B cell (primary cell): ENCODE measurements around the gene SIRPG. TPM values are rescaled to one million over a fixed set of nuclear protein-coding genes. Genes with fewer than 3 reads are reported as not detected.

Experiments used
- ATAC-seq: fragments of 200-7000 bp; cut with Tn5 transposase; one replicate; pipeline ENCODE4 v1.10.0; 2021; ENCODE audit warnings: low read depth, mild to moderate bottlenecking, moderate number of reproducible peaks, moderate library complexity
- CTCF ChIA-PET: fragments of 350-600 bp; sonication (Branson Sonifier 250); formaldehyde crosslinking; loops from one replicate; lab custom pipeline; 2021; ENCODE audit warnings: antibody characterized with exemption, inconsistent platforms; lab: Charles Lee
- POLR2A ChIA-PET: fragments of 350-600 bp; sonication (Branson Sonifier 250); formaldehyde crosslinking; loops from one replicate; lab custom pipeline; 2021; ENCODE audit warnings: antibody characterized with exemption; lab: Charles Lee
- DNase-seq: peaks from one replicate; pipeline ENCODE4 v3.0.0; 2013
- H2AFZ ChIP-seq: 2 replicates; pipeline ENCODE4 v1.6.1; 2012; ENCODE audit warnings: mild to moderate bottlenecking, low read depth, low read length; ENCODE audit not compliant: insufficient read depth, poor library complexity, severe bottlenecking
- H3K27ac ChIP-seq, 2 donors: 1 replicate in 1 of 2; 2 replicates in 1 of 2; pipeline ENCODE4 v1.5.1; 2012 to 2013; ENCODE audit warnings: low read length in 2 of 2, mild to moderate bottlenecking in 2 of 2, moderate library complexity in 1 of 2
- H3K27me3 ChIP-seq, 4 experiments: fragments of 200-600 bp in 1 of 4; sonication (generic) in 1 of 4; replicated peaks in 1 of 4; 1 replicate in 2 of 4; 2 replicates in 2 of 4; pipeline versions ENCODE4 v1.6.1 to v1.7.0; 2013 to 2016; ENCODE audit warnings: low read length in 3 of 4, mild to moderate bottlenecking in 2 of 4, mixed read lengths in 1 of 4, moderate library complexity in 1 of 4; ENCODE audit not compliant: insufficient read depth in 4 of 4, control insufficient read depth in 3 of 4; ENCODE audit errors: control extremely low read depth in 1 of 4
- H3K36me3 ChIP-seq, 2 experiments: replicated peaks in 1 of 2; 1 replicate in 1 of 2; 2 replicates in 1 of 2; pipeline versions ENCODE4 v1.6.1 to v1.7.1; 2013; ENCODE audit warnings: low read length in 1 of 2; ENCODE audit not compliant: insufficient read depth in 2 of 2, control insufficient read depth in 1 of 2; ENCODE audit errors: control extremely low read depth in 1 of 2, extremely low read depth in 1 of 2
- H3K4me1 ChIP-seq, 2 donors: fragments of 200-600 bp in 1 of 2; sonication (generic) in 1 of 2; 1 replicate in 1 of 2; 2 replicates in 1 of 2; pipeline versions ENCODE4 v1.5.1 to v1.6.1; 2013 to 2017; ENCODE audit warnings: low read length in 2 of 2; ENCODE audit not compliant: control insufficient read depth in 2 of 2, insufficient read depth in 2 of 2
- H3K4me2 ChIP-seq: replicated peaks from 2 replicates; pipeline ENCODE3; 2012; ENCODE audit warnings: mild to moderate bottlenecking, low read depth, low read length; ENCODE audit not compliant: poor library complexity, severe bottlenecking
- H3K4me3 ChIP-seq, 5 experiments: fragments of 200-600 bp in 1 of 5; sonication (generic) in 1 of 5; 1 replicate in 3 of 5; 2 replicates in 2 of 5; pipeline versions ENCODE4 v1.5.1 to v1.7.0; 2011 to 2016; ENCODE audit warnings: low read length in 4 of 5, mild to moderate bottlenecking in 4 of 5, low read depth in 2 of 5, control low read depth in 1 of 5, moderate library complexity in 1 of 5; ENCODE audit not compliant: insufficient read depth in 1 of 5; ENCODE audit errors: control extremely low read depth in 1 of 5, extremely low read depth in 1 of 5
- H3K79me2 ChIP-seq: fragments of 200-600 bp; sonication (generic); one replicate; pipeline ENCODE4 v1.6.0; 2016; ENCODE audit warnings: low read length; ENCODE audit not compliant: control insufficient read depth, insufficient read depth
- H3K9ac ChIP-seq: fragments of 200-600 bp; sonication (generic); 2 replicates; pipeline ENCODE4 v1.6.1; 2017; ENCODE audit warnings: mild to moderate bottlenecking, low read length, moderate library complexity
- H3K9me3 ChIP-seq, 3 donors: one replicate each; pipeline versions ENCODE4 v1.6.1 to v1.7.1; 2013; ENCODE audit warnings: low read length in 2 of 3; ENCODE audit not compliant: control insufficient read depth in 2 of 3, insufficient read depth in 1 of 3; ENCODE audit errors: control extremely low read depth in 1 of 3
- H4K20me1 ChIP-seq: 2 replicates; pipeline ENCODE4 v1.6.0; 2012; ENCODE audit warnings: mild to moderate bottlenecking, low read length; ENCODE audit not compliant: insufficient read depth, control insufficient read depth, poor library complexity, severe bottlenecking
- H3K27ac Mint-ChIP-seq: one replicate; pipeline ENCODE4 v1.8.0; 2021; ENCODE audit warnings: mixed read lengths
- H3K27me3 Mint-ChIP-seq: one replicate; pipeline ENCODE4 v1.8.0; 2021; ENCODE audit warnings: mixed read lengths
- H3K4me1 Mint-ChIP-seq: one replicate; pipeline ENCODE4 v1.8.0; 2021; ENCODE audit warnings: mixed read lengths
- H3K4me3 Mint-ChIP-seq: one replicate; pipeline ENCODE4 v1.8.0; 2021; ENCODE audit warnings: mixed read lengths
- H3K9me3 Mint-ChIP-seq: one replicate; pipeline ENCODE4 v1.8.0; 2022; ENCODE audit warnings: mixed read lengths; ENCODE audit not compliant: insufficient read depth
- EZH2 ChIP-seq: IDR thresholded peaks from 2 replicates; pipeline ENCODE4 v1.6.1; 2012; ENCODE audit warnings: borderline replicate concordance, low read depth, mild to moderate bottlenecking, moderate library complexity, low read length; ENCODE audit not compliant: insufficient read depth, poor library complexity, severe bottlenecking
- WGBS: methylation state at CpG from one replicate; pipeline ENCODE4 v1.1.5; 2013; ENCODE audit warnings: missing lambda C conversion rate; ENCODE audit not compliant: insufficient coverage; 5-methylcytosine and 5-hydroxymethylcytosine counted together
- intact Hi-C: fragments of 100-400 bp; cut with micrococcal nuclease; formaldehyde crosslinking; loops from one replicate; pipeline ENCODE4 v1.10.0; 2022
- polyA plus RNA-seq: library from polyadenylated mRNA; depleted of rRNA; stranded (reverse); fragments of >200 nt; gene quantifications from 2 replicates; pipeline ENCODE4 v1.2.3, GENCODE V29; 2012
- total RNA-seq, 2 donors: library from RNA; stranded (reverse); fragments of 120-200 nt in 1 of 2; gene quantifications; 1 replicate in 1 of 2; 2 replicates in 1 of 2; pipeline versions ENCODE4 v1.2.3 to v1.2.4, GENCODE V29; 2013 to 2022
- TF ChIP-seq, protein P1 (sequence below): fragments of 200-600 bp; IDR thresholded peaks from one replicate; pipeline ENCODE4 v1.8.0; 2022; ENCODE audit warnings: antibody characterized with exemption, mild to moderate bottlenecking

The SIRPG gene
- total and polyA plus RNA-seq, 2 donors (not counting 1 experiment from before 2014, with no cell fraction given), result 0.09 TPM; not detected in 1

- DNase-seq (no peak), ATAC-seq (no peak)
- no peak overlapping the region for H3K9ac ChIP-seq
- intact Hi-C loops, result no loop called here
- H3K4me3 Mint-ChIP-seq, result no peak overlapping the region
- H3K27ac ChIP-seq, result no peak overlapping the region
- H3K36me3 ChIP-seq, result no peaks in the 10 kb centered on the region
- H3K9me3 Mint-ChIP-seq, result no peaks in the 10 kb centered on the region
- no peak overlapping the region for H3K27ac Mint-ChIP-seq
- H3K27me3 ChIP-seq, result no peaks in the 10 kb centered on the region
- WGBS, result 83% methylated on average over 1 of the region's 3 CpGs
- H3K27me3 Mint-ChIP-seq, result peaks cover 5% of the 10 kb centered on the region
- peaks cover 4% of the 10 kb centered on the region for H3K4me1 Mint-ChIP-seq
- no peaks in the 10 kb centered on the region for H3K4me1 ChIP-seq
- ChIA-PET CTCF (no interaction called here), POLR2A (no interaction called here)
- no peak overlapping the region for H2AFZ ChIP-seq
- H4K20me1 ChIP-seq, result no peaks in the 10 kb centered on the region
- no peaks in the 10 kb centered on the region for H3K9me3 ChIP-seq
- TF ChIP-seq, protein P1, sequence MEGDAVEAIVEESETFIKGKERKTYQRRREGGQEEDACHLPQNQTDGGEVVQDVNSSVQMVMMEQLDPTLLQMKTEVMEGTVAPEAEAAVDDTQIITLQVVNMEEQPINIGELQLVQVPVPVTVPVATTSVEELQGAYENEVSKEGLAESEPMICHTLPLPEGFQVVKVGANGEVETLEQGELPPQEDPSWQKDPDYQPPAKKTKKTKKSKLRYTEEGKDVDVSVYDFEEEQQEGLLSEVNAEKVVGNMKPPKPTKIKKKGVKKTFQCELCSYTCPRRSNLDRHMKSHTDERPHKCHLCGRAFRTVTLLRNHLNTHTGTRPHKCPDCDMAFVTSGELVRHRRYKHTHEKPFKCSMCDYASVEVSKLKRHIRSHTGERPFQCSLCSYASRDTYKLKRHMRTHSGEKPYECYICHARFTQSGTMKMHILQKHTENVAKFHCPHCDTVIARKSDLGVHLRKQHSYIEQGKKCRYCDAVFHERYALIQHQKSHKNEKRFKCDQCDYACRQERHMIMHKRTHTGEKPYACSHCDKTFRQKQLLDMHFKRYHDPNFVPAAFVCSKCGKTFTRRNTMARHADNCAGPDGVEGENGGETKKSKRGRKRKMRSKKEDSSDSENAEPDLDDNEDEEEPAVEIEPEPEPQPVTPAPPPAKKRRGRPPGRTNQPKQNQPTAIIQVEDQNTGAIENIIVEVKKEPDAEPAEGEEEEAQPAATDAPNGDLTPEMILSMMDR, result no peak
- no peak for TF ChIP-seq EZH2
- H3K79me2 ChIP-seq, result no peaks in the 10 kb centered on the region
- H3K4me3 ChIP-seq, result no peak overlapping the region
- no peak overlapping the region for H3K4me2 ChIP-seq
Measured at GRCh38 chr20:1651268-1652058, 6.1 kb downstream of the SIRPG start.

- H4K20me1 ChIP-seq, result no peaks in the 10 kb centered on the region
- H3K27ac ChIP-seq, result no peak overlapping the region
- no peaks in the 10 kb centered on the region for H3K79me2 ChIP-seq
- no peak overlapping the region for H3K9ac ChIP-seq
- ChIA-PET POLR2A (no interaction called here), CTCF (no interaction called here)
- H3K4me1 ChIP-seq, result no peaks in the 10 kb centered on the region
- peaks cover 4% of the 10 kb centered on the region for H3K4me1 Mint-ChIP-seq
- H3K27me3 Mint-ChIP-seq, result peaks cover 5% of the 10 kb centered on the region
- no peak overlapping the region for H3K4me2 ChIP-seq
- H3K9me3 Mint-ChIP-seq, result no peaks in the 10 kb centered on the region
- no CpG with 5 or more reads among the region's 5 CpGs for WGBS
- no peak overlapping the region for H2AFZ ChIP-seq
- H3K9me3 ChIP-seq, result peaks cover 0 to 1% (median 0%) of the 10 kb centered on the region in 3 donors
- no peaks in the 10 kb centered on the region for H3K27me3 ChIP-seq
- ATAC-seq (no peak), DNase-seq (no peak)
- no peak overlapping the region for H3K4me3 Mint-ChIP-seq
- H3K36me3 ChIP-seq, result no peaks in the 10 kb centered on the region
- intact Hi-C loops, result no loop called here
- no peak overlapping the region for H3K4me3 ChIP-seq
- no peak overlapping the region for H3K27ac Mint-ChIP-seq
- no peak for TF ChIP-seq EZH2
Measured at GRCh38 chr20:1648101-1648500, 9.5 kb downstream of the SIRPG start.
